H9 (cell line): ENCODE results near the gene OSR1. TPM values are rescaled to one million over a fixed set of nuclear protein-coding genes. Genes with fewer than 3 reads are reported as not detected.

ENCODE experiments used
- DNase-seq: peaks from one replicate; pipeline ENCODE4 v3.0.0-alpha.2; 2017
- H2AFZ ChIP-seq: one replicate; pipeline ENCODE4 v1.6.1; 2013; ENCODE audit warnings: mild to moderate bottlenecking, low read length, control low read depth, moderate library complexity
- H2AK5ac ChIP-seq: 2 replicates; pipeline ENCODE4 v1.6.1; 2013; ENCODE audit warnings: low read length, control low read depth, mixed read lengths; ENCODE audit not compliant: insufficient read length
- H2BK120ac ChIP-seq: one replicate; pipeline ENCODE4 v1.6.1; 2013; ENCODE audit warnings: low read depth, mild to moderate bottlenecking, low read length, control low read depth, inconsistent platforms; ENCODE audit not compliant: poor library complexity, severe bottlenecking
- H2BK12ac ChIP-seq: 2 replicates; pipeline ENCODE4 v1.6.1; 2013; ENCODE audit warnings: low read length, control low read depth, mixed read lengths, low read depth; ENCODE audit not compliant: insufficient read length
- H2BK15ac ChIP-seq: 2 replicates; pipeline ENCODE4 v1.6.1; 2013; ENCODE audit warnings: low read depth, low read length, control low read depth
- H2BK20ac ChIP-seq: one replicate; pipeline ENCODE4 v1.6.1; 2013; ENCODE audit warnings: low read depth, mild to moderate bottlenecking, low read length, control low read depth, inconsistent platforms; ENCODE audit not compliant: poor library complexity, severe bottlenecking
- H2BK5ac ChIP-seq: 2 replicates; pipeline ENCODE4 v1.6.1; 2013; ENCODE audit warnings: low read length, control low read depth, mixed read lengths; ENCODE audit not compliant: insufficient read length
- H3K14ac ChIP-seq: 2 replicates; pipeline ENCODE4 v1.6.1; 2013; ENCODE audit warnings: low read length, control low read depth; ENCODE audit not compliant: insufficient read depth
- H3K18ac ChIP-seq: 2 replicates; pipeline ENCODE4 v1.6.1; 2013; ENCODE audit warnings: low read depth, mild to moderate bottlenecking, mixed read lengths, low read length, control low read depth; ENCODE audit not compliant: insufficient read length
- H3K23ac ChIP-seq: 2 replicates; pipeline ENCODE4 v1.6.1; 2013; ENCODE audit warnings: low read length, control low read depth, mixed read lengths, low read depth; ENCODE audit not compliant: insufficient read length
- H3K23me2 ChIP-seq: 2 replicates; pipeline ENCODE4 v1.6.1; 2013; ENCODE audit warnings: low read depth, mild to moderate bottlenecking, mixed read lengths, low read length, control low read depth; ENCODE audit not compliant: insufficient read length, poor library complexity, severe bottlenecking
- H3K27ac ChIP-seq: 2 replicates; pipeline ENCODE4 v1.5.1; 2013; ENCODE audit warnings: low read length, control low read depth, mixed read lengths, low read depth; ENCODE audit not compliant: insufficient read length
- H3K27me3 ChIP-seq: 2 replicates; pipeline ENCODE4 v1.6.1; 2013; ENCODE audit warnings: low read length, control low read depth, inconsistent platforms; ENCODE audit not compliant: insufficient read depth
- H3K4ac ChIP-seq: 2 replicates; pipeline ENCODE4 v1.6.1; 2013; ENCODE audit warnings: low read depth, mild to moderate bottlenecking, control low read depth, inconsistent platforms, low read length, moderate library complexity
- H3K4me1 ChIP-seq: 2 replicates; pipeline ENCODE4 v1.6.1; 2013; ENCODE audit warnings: low read length, control low read depth, inconsistent platforms; ENCODE audit not compliant: insufficient read depth
- H3K4me2 ChIP-seq: 2 replicates; pipeline ENCODE4 v1.6.1; 2013; ENCODE audit warnings: low read length, control low read depth, mixed read lengths; ENCODE audit not compliant: insufficient read length, insufficient read depth
- H3K56ac ChIP-seq: 2 replicates; pipeline ENCODE4 v1.6.1; 2013; ENCODE audit warnings: low read depth, mild to moderate bottlenecking, mixed read lengths, low read length, control low read depth; ENCODE audit not compliant: insufficient read length
- H3K79me1 ChIP-seq: 2 replicates; pipeline ENCODE4 v1.6.1; 2013; ENCODE audit warnings: low read depth, mild to moderate bottlenecking, moderate library complexity, low read length, control low read depth, inconsistent platforms; ENCODE audit not compliant: insufficient read depth, poor library complexity, severe bottlenecking
- H3K79me2 ChIP-seq: 2 replicates; pipeline ENCODE4 v1.6.1; 2013; ENCODE audit warnings: low read length, control low read depth, inconsistent platforms; ENCODE audit not compliant: insufficient read depth
- H3K9ac ChIP-seq: 2 replicates; pipeline ENCODE4 v1.6.1; 2013; ENCODE audit warnings: low read length, control low read depth, mixed read lengths; ENCODE audit not compliant: insufficient read length; ENCODE audit errors: extremely low read depth
- H3K9me3 ChIP-seq: one replicate; pipeline ENCODE4 v1.6.1; 2013; ENCODE audit warnings: low read depth, low read length, inconsistent platforms; ENCODE audit not compliant: control insufficient read depth
- H3T11ph ChIP-seq: one replicate; pipeline ENCODE4 v1.6.1; 2013; ENCODE audit warnings: mild to moderate bottlenecking, low read length, control low read depth, inconsistent platforms
- H4K20me1 ChIP-seq: one replicate; pipeline ENCODE4 v1.6.1; 2013; ENCODE audit not compliant: control insufficient read depth, insufficient read length, insufficient read depth
- H4K5ac ChIP-seq: 2 replicates; pipeline ENCODE4 v1.6.1; 2013; ENCODE audit warnings: low read depth, mild to moderate bottlenecking, mixed read lengths, low read length, control low read depth; ENCODE audit not compliant: insufficient read length
- H4K8ac ChIP-seq: replicated peaks from 2 replicates; pipeline ENCODE4 v1.6.1; 2013; ENCODE audit warnings: low read length, control low read depth, mixed read lengths, low read depth; ENCODE audit not compliant: insufficient read length
- H4K91ac ChIP-seq: 2 replicates; pipeline ENCODE4 v1.6.1; 2013; ENCODE audit warnings: low read depth, mild to moderate bottlenecking, moderate library complexity, mixed read lengths, low read length, control low read depth; ENCODE audit not compliant: insufficient read length
- H3K27ac Mint-ChIP-seq, 3 experiments: 2 replicates in 2 of 3; 3 replicates in 1 of 3; pipeline ENCODE4 v1.8.0; 2020 to 2021; ENCODE audit warnings: mixed read lengths in 3 of 3, mild to moderate bottlenecking in 1 of 3, moderate library complexity in 1 of 3
- H3K27me3 Mint-ChIP-seq: 2 replicates; pipeline ENCODE4 v1.8.0; 2021; ENCODE audit warnings: low read depth, mild to moderate bottlenecking, moderate library complexity, mixed read lengths
- H3K36me3 Mint-ChIP-seq, 3 experiments: 2 replicates in 2 of 3; 3 replicates in 1 of 3; pipeline ENCODE4 v1.8.0; 2020 to 2021; ENCODE audit warnings: low read depth in 3 of 3, mixed read lengths in 3 of 3; ENCODE audit not compliant: insufficient read depth in 1 of 3
- H3K4me1 Mint-ChIP-seq, 2 experiments: 2 replicates each; pipeline ENCODE4 v1.8.0; 2020; ENCODE audit warnings: mixed read lengths in 2 of 2
- H3K4me3 Mint-ChIP-seq, 2 experiments: 2 replicates in 1 of 2; 3 replicates in 1 of 2; pipeline ENCODE4 v1.8.0; 2020 to 2021; ENCODE audit warnings: mild to moderate bottlenecking in 2 of 2, mixed read lengths in 2 of 2, moderate library complexity in 1 of 2
- H3K9me3 Mint-ChIP-seq, 2 experiments: 2 replicates in 1 of 2; 3 replicates in 1 of 2; pipeline ENCODE4 v1.8.0; 2020; ENCODE audit warnings: mild to moderate bottlenecking in 2 of 2, mixed read lengths in 2 of 2, moderate library complexity in 1 of 2
- WGBS: extraction: QIAGEN DNeasy Blood & Tissue Kit; methylation state at CpG from one replicate; pipeline ENCODE4 v1.1.7; 2013; ENCODE audit warnings: missing lambda C conversion rate, low lambda C conversion rate, mixed read lengths; ENCODE audit not compliant: insufficient read length; ENCODE audit errors: extremely low coverage; 5-methylcytosine and 5-hydroxymethylcytosine counted together
- total RNA-seq: library from RNA; stranded (reverse); gene quantifications from 2 replicates; pipeline ENCODE4 v1.2.1, GENCODE V29; 2021
- TF ChIP-seq, protein P1 (sequence below): fragments of 200-600 bp; sonication (generic); conservative IDR thresholded peaks from 3 replicates; pipeline ENCODE4 v1.8.0; 2021; ENCODE audit warnings: antibody characterized with exemption, mild to moderate bottlenecking

Gene OSR1
- total RNA-seq, 1 experiment from 2014 or later: 0.35 TPM

DNA sequence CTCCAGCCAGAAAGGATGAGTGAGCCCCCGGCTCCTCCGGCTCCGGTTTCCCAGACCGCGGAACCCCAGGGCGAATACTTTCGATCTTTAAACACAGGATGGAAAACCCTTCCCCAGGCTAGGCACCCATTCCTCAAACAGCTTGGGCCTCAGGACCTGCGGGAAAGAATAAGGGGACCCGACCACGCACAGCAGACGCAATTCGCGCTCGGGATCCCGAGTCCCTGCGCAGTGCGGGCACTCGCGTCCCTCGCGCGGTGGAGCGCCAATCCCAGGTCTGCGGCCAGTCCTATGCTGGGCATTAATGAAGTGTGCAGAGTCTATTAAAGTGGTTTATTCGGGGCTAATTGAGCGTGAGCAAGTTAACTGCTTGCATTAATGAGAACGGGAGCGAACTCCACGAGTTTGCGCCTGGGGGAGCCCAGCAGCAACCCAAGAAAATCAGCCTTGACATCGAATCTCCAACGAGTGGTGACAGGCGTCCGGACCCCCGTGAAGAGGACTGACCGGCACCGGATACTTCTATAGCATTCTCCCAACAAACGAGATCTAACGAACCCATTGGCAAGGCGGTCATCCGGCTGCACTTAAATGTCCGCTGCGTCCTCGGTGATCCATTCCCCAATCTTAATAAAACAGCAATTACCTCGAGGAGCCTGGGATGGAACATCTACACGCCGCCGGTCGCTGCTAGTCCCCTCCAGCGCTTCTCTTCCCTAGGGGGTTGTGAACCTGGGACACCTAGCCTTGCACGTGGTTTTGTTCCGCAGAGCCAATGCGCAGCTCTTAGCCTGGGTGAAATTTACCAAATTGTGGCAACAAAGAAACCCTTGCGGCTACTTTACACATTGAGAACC lies 1.6 kb downstream of the OSR1 start:
- Histone ChIP-seq H2BK120ac (no peak overlapping the region), H3K4me1 (no peaks in the 10 kb centered on the region; the same call in 1 of the 2 replicates), H3K4me2 (peak overlapping the region; percentile 69), H3K9me3 (no peaks in the 10 kb centered on the region), H2BK12ac (no peak overlapping the region), H3T11ph (no peak overlapping the region), H4K91ac (no peak overlapping the region), H2AK5ac (no peak overlapping the region), H4K20me1 (no peaks in the 10 kb centered on the region), H2AFZ (no peak overlapping the region), H3K27ac (no peak overlapping the region), H3K56ac (no peak overlapping the region), H2BK15ac (no peak overlapping the region), H4K5ac (no peak overlapping the region), H3K9ac (no peak overlapping the region), H2BK5ac (no peak overlapping the region), H3K4ac (no peak overlapping the region), H3K18ac (no peak overlapping the region), H2BK20ac (no peak overlapping the region), H3K14ac (no peak overlapping the region), H3K79me1 (no peaks in the 10 kb centered on the region), H3K79me2 (no peaks in the 10 kb centered on the region), H4K8ac (no peak overlapping the region), H3K27me3 (peaks cover 96% of the 10 kb centered on the region), H3K23me2 (peaks cover 24% of the 10 kb centered on the region), H3K23ac (no peak overlapping the region)
- Mint-ChIP-seq H3K9me3 (no peaks in the 10 kb centered on the region; a peak in 3 of 5 replicates), H3K36me3 (peaks cover 0 to 4% (median 0%) of the 10 kb centered on the region in 3 experiments; a peak in 1 of 7 replicates), H3K27ac (no peak overlapping the region), H3K4me1 (peaks cover 26 to 48% of the 10 kb centered on the region in 2 experiments), H3K4me3 (peak overlapping the region; percentile 8 to 76; a peak in 4 of 5 replicates), H3K27me3 (peaks cover 99% of the 10 kb centered on the region)
- TF ChIP-seq, protein P1, sequence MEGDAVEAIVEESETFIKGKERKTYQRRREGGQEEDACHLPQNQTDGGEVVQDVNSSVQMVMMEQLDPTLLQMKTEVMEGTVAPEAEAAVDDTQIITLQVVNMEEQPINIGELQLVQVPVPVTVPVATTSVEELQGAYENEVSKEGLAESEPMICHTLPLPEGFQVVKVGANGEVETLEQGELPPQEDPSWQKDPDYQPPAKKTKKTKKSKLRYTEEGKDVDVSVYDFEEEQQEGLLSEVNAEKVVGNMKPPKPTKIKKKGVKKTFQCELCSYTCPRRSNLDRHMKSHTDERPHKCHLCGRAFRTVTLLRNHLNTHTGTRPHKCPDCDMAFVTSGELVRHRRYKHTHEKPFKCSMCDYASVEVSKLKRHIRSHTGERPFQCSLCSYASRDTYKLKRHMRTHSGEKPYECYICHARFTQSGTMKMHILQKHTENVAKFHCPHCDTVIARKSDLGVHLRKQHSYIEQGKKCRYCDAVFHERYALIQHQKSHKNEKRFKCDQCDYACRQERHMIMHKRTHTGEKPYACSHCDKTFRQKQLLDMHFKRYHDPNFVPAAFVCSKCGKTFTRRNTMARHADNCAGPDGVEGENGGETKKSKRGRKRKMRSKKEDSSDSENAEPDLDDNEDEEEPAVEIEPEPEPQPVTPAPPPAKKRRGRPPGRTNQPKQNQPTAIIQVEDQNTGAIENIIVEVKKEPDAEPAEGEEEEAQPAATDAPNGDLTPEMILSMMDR: no peak
- WGBS: no CpG with 5 or more reads among the region's 54 CpGs
- DNase-seq: no peak
